ENCODE data around the gene BLCAP. TPM values are rescaled to one million over a fixed set of nuclear protein-coding genes. Genes with fewer than 3 reads are reported as not detected.

Gene BLCAP
- total RNA-seq, 1 experiment from 2014 or later = 54.3 TPM

DNA sequence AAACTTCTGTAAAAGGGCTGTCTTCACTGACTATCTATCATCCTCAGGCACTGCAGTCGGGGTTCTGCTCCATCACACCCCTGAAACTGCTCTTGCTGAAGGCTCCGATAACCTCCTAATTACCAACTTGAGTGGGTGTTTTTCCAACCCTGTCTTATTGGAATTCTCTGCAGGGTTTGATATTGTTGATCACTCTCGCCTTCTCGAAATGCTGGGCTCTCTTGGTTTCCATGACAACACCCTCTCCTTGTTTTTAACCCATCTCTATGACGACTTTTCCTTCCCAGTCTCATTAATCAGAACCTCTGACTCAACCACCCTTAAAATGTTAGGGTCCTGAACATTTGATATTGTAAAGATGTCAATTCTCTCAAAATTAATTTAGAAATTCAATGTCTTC, 46.1 kb downstream of the BLCAP start:
- no peak overlapping the region for H3K9ac ChIP-seq (ENCODE audit: extremely low read depth, insufficient read length, low read length)
- no peaks in the 10 kb centered on the region for H3K23me2 ChIP-seq (ENCODE audit: insufficient read length, low read depth, low read length, poor library complexity, severe bottlenecking)
- peak overlapping the region; percentile 68 for H3T11ph ChIP-seq (ENCODE audit: low read length)
- no peaks in the 10 kb centered on the region for H3K27me3 ChIP-seq (ENCODE audit: insufficient read depth, low read length)
- no peak overlapping the region for H3K56ac ChIP-seq (ENCODE audit: insufficient read length, low read depth, low read length)
- no peaks in the 10 kb centered on the region for H3K79me2 ChIP-seq (ENCODE audit: insufficient read depth, low read length)
- no peak overlapping the region for H3K14ac ChIP-seq (ENCODE audit: insufficient read depth, low read length)
- Mint-ChIP-seq H3K27ac (no peak overlapping the region), H3K9me3 (peaks cover 16 to 18% of the 10 kb centered on the region in 2 experiments), H3K4me3 (no peak overlapping the region), H3K36me3 (ENCODE audit: insufficient read depth in 1 of 3, low read depth in 3 of 3) (peaks cover 0 to 23% (median 2%) of the 10 kb centered on the region in 3 experiments; a peak in 6 of 7 replicates), H3K4me1 (peaks cover 17 to 24% of the 10 kb centered on the region in 2 experiments), H3K27me3 (ENCODE audit: low read depth) (peaks cover 9% of the 10 kb centered on the region)
- H3K4me2 ChIP-seq (ENCODE audit: insufficient read depth, insufficient read length, low read length) = no peak overlapping the region
- no peak overlapping the region for H4K5ac ChIP-seq (ENCODE audit: insufficient read length, low read depth, low read length)
- no peak overlapping the region for H2AK5ac ChIP-seq (ENCODE audit: insufficient read length, low read length)
- no peak overlapping the region for H2BK20ac ChIP-seq (ENCODE audit: low read depth, low read length, poor library complexity, severe bottlenecking)
- H3K4me1 ChIP-seq (ENCODE audit: insufficient read depth, low read length) = no peaks in the 10 kb centered on the region; the same call in 1 of the 2 replicates
- H3K9me3 ChIP-seq (ENCODE audit: control insufficient read depth, low read depth, low read length) = no peaks in the 10 kb centered on the region
- H2AFZ ChIP-seq (ENCODE audit: low read length) = no peak overlapping the region
- no peaks in the 10 kb centered on the region for H4K20me1 ChIP-seq (ENCODE audit: control insufficient read depth, insufficient read depth, insufficient read length)
- no peaks in the 10 kb centered on the region for H3K79me1 ChIP-seq (ENCODE audit: insufficient read depth, low read depth, low read length, poor library complexity, severe bottlenecking)
- no peak overlapping the region for H2BK15ac ChIP-seq (ENCODE audit: low read depth, low read length)
- TF ChIP-seq CTCF (conservative IDR thresholded peaks at IDR 0.05) = no peak
- H3K23ac ChIP-seq (ENCODE audit: insufficient read length, low read depth, low read length) = no peak overlapping the region
- no peak overlapping the region for H2BK120ac ChIP-seq (ENCODE audit: low read depth, low read length, poor library complexity, severe bottlenecking)
- DNase-seq = no peak
- no peak overlapping the region for H2BK12ac ChIP-seq (ENCODE audit: insufficient read length, low read depth, low read length)
- WGBS (ENCODE audit: extremely low coverage, insufficient read length, low lambda C conversion rate) = no CpG with 5 or more reads among the region's 5 CpGs
- H3K4ac ChIP-seq (ENCODE audit: low read depth, low read length) = no peak overlapping the region
- H2BK5ac ChIP-seq (ENCODE audit: insufficient read length, low read length) = no peak overlapping the region
- no peak overlapping the region for H3K27ac ChIP-seq (ENCODE audit: insufficient read length, low read depth, low read length)
- no peak overlapping the region for H4K8ac ChIP-seq (replicated peaks; ENCODE audit: insufficient read length, low read depth, low read length)
- no peak overlapping the region for H4K91ac ChIP-seq (ENCODE audit: insufficient read length, low read depth, low read length)
- no peak overlapping the region for H3K18ac ChIP-seq (ENCODE audit: insufficient read length, low read depth, low read length)
